GM19372 (cell line): ENCODE data around the gene NAT8L.

Experiments
- ATAC-seq: cut with Tn5 transposase; IDR thresholded peaks from one replicate; pipeline ENCODE4 v1.9.1; 2021; ENCODE audit warnings: mild to moderate bottlenecking, low read depth, moderate library complexity; ENCODE audit not compliant: unreplicated experiment

NAT8L gene

DNA sequence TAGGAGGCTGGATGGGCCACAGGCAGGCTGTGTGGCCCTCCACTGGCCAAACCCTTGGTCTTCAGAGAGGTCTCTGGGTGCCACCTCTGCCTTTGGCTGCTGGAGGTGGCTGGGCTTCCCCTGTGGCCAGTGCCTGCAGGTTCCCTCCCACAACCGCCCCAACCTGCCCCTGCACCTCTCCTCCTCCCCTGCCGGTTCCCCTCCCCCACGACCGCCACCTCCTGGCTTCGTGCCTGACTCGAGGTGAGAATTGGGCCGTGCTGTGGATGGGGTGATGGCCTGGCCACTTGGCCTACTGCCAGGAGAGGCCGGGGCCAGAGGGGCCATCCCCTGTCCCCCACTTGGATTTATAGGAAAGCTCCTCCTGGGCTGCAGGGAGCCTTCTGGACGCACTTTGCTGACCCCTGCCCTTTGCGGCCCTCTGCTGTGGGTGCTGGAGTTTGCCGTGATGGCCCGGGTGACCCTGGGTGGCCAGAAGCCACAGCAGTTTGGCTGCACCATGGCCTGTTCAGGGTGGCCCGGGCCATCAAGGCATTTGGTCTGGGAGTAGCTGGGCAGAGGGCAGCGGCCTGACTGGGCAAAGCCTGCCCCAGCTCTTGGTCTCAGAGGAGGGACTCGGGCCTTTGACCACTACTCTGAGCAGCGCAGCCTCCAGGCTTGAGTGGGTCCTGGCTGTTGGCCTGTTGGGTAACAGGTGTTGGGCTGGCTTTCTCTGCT, 3.8 kb downstream of the NAT8L start:
- no peak for ATAC-seq

DNA sequence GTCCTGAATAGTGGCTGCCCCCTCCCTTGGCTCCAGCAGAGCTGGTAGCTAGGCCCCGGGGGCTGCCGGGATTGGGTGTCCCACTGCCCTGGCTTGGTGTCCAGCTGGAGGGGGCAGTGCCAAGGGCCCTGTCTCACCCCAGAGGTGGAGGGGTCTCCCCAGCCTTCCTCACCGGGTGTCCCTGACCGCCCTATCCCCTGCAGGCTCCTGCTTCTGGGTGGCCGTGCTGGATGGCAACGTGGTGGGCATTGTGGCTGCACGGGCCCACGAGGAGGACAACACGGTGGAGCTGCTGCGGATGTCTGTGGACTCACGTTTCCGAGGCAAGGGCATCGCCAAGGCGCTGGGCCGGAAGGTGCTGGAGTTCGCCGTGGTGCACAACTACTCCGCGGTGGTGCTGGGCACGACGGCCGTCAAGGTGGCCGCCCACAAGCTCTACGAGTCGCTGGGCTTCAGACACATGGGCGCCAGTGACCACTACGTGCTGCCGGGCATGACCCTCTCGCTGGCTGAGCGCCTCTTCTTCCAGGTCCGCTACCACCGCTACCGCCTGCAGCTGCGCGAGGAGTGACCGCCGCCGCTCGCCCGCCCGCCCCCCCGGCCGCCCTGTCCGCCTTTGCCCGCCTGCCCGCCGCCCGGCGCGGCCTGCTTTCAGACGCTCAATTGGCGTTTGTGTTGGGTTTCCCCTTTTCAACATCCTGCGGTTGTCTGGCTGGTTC, 4.6 kb downstream of the NAT8L start:
- ATAC-seq, result no peak

DNA sequence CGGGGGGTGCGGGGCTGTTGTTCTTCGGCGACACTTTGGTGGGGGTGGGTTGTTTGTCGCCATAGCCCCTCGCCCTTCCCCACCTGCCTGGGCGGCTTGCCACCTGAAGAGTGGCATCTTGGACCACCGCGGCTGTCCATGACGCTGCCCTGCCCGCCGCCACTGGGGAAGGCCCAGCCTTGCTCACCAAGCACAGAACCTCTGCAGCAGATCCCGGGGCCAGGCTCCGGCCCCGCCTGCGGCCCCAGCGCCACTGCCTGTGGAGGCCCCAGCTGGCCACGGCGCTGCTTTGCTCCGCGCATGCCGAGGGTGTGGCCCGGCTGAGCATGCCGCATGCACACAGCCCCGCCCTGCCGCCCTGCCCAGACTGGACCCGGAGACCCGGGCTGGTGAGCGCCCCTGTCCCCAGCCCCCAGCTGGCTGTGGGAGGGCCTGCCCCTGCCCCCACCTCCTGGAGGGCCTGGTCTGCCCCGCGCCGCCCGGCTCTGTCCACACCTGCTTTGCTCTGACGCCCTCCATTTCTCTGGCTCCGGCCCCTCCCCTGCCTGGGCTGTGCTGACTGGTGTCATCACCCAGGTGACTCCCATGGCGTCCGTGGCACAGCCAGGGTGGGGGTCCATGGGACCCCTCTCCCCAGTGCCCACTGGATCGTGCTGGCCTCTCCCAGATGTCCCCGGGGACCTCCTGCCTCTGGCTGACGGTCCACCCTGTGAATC, 5.3 kb downstream of the NAT8L start:
- no peak for ATAC-seq

DNA sequence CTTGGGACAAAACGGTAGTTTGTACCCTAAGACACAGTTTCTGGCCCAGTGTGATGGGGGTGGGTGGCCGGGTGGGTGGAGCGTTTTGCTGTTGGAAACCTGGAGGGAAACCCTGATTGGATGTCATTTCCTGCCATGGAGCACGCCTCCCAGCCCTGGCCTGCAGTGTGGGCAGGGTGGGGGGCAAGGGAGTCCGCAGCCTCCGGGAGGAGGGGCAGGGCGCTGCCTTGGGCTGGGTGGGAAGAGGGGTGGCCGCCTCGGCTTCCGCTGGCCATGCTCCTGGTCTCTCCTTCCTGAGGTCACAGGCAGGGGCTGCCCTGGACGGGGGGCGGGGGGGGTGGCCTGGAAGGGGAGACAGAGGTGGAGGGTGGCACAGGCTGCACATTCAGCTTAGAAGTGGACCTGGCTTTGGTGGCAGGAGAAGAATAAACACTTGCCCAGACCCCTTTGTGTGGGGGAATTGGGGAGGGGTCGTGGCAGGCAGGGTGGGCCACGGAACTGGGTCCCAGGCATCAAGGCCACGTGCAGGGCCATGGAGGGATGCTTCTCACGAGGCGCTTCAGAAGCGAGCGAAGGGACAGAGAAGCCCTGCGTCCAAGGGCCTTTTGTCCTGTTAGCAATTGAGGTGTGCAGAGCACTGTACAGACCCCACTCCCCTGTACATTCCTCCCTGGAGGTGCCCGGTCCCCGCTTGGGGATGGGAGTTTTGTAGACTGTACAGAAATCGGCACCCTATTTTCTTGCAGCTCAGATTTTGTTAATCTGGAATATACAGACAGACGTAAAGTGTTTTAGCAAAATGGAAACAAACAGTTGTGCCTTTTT, 6.2 kb downstream of the NAT8L start:
- ATAC-seq, result no peak

DNA sequence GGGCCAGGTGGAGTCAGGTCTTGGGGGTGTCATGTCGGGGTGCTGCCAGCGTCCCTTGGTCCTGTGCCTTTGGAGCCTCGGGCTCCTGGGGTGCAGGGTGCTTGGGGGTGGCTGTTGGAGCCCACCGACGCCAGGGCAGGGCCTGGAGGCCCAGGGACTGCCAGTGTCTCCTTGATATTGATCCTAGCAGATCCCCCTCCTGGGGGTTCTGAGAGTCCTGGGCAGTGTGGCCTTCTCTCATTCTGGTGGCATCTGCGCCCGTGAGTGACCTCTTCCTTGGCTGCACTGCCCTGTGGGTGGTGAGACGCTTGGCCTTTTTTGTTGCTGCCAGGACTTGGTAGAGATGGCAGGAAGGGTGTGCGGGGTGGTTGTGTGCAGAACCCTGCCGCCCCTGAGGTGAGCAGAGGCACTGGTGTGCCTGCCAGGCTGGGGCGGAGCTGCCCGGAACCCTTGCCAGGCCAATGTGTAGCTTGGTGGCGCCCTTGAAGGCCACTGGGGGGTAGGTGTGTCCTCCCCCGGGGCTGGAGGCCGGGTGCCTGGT, 7.0 kb downstream of the NAT8L start:
- no peak for ATAC-seq

DNA sequence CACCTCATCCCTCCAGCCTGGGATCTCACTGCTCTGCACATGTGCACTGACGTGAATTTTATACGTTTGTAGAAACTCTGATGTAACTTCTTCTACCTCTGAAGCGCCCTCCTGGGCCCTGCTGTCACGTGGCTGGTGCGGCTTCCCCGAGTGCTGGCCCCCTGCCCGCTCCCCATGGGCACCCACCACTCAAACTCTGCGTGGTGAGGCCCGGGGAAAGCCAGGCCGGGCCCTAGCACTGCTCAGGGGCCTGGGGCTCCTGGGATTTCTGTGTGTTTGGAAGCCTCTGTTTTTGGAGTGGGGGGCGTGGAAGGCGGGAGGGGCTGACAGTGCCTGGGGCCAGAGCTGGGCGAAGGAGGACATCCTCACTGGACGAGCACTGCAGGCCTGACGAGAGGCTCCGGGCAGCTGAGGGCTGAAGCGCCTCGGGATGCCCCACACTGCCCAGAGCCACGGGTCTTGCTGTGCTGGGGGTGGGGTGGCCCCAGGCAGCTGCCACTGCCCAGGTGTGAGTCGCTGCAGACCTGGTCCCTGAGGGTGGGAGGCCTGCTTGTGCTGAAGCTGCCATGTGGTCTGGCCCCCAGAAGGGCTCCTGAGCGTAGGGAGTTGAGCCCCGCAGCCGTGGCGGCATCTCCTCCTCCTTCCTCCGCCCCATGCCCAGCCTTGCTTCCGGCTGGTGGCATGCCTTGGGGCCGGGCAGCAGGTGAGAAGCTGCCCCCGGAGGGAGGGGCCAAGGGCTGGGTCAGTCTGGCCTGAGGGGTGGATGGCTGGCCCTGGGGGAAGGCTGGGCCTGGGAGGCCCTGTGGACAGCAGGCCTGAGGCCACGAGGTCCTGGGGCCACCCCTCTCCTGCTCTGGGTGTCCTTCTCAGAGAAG, 7.7 kb downstream of the NAT8L start:
- ATAC-seq, result no peak

DNA sequence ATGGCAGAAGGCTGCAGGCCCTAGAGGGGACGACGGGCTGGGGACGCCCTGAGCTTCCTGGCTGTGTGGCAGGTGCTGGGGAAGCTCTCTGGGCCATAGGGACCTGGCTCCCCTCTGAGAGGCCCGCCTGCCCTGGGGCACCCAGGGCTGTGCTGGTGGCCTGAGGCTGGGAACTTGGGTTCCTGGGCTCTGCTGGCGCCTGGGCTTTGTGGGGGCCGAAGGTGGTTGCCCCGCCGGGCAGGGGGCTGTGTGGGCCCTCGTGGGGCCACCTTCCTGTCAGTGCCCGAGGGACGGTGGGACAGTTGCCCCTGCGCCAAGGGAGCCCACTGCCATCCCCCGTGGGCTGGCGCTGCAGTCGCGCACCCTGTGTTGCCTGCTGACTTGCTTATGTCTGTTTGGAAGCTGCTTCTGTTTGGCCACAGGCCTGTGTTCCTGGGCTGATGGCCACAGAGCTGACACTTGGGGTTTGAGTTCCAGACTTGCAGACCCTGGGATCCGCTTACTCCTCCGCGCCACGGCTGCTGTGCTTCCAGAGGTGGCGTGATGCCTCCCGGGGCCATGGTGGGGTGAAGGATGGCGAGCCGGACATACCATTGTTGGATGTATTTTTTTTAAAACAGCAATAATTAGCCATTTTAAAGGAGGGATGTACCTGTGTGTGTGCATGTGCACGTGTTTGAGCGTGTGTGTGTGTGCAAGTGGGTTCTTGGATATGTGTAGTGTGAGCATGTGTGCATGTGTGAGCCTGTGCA, 8.5 kb downstream of the NAT8L start:
- no peak for ATAC-seq

DNA sequence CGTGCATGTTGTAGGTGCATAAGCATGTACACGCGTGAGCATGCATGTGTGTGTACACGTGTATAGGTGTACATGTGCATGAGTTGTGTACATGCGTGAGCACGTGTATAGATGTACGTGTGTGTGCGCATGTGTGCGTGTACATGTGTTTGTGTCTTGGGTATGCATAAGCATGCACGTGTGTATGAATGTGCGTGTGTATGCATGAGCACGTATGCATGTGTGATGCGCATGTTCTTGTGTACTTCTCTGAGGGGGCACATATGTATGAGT, 9.0 kb downstream of the NAT8L start:
- no peak for ATAC-seq

DNA sequence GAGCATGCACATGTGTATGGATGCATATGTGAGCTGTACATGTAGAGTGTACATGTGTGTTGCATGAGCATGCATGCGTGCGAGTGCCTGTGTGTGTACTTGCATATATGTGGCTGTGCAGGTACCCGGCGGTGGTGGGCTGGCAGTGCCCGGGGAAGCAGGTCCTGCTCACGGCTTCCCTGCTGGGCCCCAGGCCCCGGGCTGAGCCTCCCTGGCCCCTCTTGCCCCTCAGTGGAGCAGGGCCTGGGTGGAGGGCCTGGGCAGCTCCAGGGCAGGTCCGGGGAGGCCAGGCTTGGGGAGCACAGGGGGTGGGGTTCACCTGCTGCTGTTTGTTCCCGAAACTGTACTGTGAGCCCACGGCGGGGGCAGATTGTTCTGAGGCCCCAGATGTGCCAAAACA, 9.4 kb downstream of the NAT8L start:
- no peak for ATAC-seq

DNA sequence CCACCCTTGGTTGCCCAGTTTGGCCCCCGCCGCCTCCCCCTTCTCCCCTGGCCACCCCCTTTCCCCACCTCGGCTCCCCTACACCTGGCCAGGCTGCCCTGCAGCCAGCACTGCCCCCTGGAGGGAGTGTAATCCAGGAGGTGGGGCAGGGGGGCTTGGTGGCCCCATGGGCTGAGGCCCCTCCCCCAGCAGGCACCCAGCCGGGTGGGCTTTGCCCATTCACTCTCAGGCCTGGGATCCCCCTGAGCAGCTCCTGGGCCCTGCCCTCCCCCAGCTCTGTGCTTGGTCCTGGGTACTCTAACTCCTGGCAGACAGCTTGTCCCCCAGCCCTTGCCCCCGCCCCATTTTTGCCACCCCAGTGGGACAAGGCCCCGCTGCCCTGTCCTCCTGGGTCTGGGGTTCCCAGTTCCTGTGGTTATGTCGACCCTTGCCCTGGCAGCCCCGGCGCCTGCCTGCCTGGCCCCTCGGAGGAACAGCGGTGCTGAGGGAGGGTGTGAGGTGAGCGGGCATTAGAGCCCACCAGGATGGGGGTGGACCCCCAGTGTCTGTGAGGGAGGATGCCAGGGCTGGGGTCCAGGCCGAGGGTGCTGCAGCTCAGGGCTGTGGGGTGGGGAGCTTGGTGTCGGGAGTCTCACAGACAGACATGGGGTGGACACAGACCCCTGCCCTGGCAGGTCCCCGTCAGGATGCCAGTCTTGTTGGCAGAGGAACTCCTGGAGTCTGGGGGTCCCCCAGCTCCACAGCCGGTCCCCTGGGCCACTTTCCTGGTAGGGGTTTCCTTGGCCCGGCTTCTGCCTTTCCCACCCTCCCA, 10.2 kb downstream of the NAT8L start:
- ATAC-seq, result no peak

DNA sequence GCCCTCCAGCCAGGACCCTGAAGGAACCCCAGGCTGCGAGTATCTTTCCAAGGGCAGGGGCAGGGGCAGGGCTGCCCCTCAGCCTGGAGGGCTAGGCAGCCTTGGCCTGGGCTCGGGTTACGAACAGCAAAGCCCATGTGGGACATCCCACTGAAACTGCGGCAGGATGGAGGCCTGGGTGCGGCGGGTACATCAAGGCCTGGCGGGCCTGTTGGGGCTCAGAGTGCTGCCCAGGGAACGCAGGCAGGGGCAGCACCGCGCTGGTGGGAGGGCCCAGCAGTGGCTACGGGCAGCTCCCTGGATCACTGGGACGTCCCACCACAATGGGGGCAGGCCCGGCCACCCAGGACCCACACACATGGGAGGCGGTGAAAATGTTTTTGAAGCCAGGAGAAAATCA, 10.9 kb downstream of the NAT8L start:
- no peak for ATAC-seq

DNA sequence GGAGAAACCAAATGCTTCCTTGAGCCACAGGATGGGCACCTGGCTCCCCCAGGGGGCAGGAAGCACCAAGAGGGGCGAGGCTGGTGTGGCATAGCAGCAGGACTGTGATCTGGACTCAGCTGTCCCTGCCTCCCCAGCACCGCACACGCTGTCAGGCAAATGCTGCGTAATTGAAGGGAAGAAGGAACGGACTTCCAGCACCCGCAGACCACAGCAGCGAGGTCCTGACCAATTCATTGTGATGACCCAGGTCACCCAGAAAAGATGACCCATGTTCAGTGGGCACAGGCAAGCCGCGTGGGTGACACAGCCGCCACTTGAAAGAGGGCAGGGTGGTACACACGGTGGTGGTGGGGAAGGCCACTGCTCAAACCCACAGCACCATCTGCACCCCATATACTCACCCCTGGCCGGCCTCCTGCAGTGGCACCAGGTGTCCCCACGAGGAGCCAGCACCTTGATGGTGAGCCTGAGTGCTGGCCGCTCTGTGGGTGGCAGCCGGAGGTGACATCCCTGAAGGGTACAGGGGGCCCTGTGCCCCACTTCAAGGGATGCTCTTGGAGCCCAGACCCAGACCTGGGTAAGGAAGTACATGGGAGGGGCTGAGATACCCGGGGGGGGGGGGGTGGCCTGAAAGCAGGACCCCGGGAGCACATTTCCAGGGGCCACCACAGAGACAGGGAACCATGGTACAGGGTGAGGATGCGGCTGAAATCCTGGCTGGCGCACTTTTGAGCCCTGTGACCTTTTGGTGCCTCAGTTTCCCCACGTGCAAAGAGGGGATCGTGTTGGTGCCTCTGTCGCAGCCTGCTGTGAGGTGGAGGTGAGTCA, 11.5 kb downstream of the NAT8L start:
- no peak for ATAC-seq

DNA sequence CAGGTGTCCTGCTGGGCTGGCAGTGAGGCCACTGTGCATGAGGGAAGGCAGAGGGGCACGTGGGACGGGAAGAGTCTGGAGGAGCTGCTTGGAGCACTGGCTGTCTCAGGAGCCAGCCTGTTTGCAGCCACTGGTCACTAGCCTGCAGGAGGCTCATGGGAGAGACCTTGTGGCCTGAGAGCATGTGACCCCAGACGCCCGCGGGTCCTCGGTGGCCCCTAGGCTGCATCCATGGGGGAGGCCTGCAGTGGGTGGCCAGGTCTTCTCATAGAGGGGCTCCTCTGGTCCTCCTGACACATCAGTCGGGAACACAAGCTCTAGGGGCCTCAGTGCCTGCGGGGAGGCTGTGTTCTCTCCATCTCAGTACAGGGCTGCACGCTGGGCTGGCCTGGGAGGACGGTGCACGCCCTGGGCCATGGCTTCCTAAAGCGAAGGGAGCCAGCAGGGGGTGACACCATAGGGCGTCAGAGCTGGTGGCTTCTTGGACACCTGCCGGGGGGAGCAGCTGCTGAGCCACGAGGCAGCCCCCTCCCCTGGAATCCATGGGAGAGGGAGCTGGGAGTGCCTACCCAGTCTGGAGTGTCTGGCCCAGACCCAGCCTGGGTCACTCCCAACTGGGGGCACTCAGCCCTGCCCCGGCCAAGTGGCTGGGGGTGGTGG, 12.3 kb downstream of the NAT8L start:
- no peak for ATAC-seq

DNA sequence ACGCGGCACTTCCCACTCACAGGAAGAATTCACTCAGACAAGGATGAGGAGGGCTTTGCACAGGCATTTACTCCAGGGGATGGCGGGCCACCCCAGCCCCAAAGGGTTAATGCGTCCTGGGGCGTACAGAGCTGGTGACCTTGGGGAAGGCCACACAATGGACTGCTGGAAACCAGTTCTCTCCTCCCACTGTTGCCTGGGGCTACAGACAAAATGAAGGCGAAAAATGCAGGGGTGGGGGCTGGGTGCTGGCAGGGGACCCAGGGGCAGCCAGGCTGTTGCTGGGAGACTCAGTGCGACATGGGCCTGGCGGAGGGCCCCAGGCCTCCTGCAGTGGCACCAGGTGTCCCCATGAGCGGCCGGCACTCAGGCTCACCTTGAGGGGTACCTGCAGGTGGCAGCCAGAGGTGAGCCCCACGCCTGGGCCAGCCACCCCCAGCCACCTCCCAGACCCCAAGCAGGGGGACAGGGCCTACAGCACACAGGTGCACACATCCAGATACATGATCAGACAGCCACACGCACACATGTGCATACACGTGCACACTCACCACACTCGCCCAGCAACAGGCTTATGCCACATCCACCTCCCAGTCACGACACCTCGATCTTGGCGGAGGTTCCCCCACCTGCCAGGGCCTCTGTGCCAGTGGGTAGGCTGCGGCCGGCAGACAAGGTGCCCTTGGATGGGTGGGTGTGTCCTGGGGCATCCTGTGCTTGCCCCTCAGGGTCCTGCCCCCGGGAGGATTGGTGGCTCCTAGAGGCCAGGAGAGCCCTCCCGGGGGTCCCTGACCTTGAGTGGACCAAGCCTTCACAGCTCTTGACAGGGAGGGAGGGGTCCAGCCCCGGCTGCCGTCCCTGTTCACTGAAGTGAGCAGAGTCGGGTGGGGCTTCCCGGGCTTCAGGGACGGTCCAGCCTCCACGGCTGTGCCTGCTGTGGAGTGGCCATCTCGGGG, 13.1 kb downstream of the NAT8L start:
- ATAC-seq, result no peak

DNA sequence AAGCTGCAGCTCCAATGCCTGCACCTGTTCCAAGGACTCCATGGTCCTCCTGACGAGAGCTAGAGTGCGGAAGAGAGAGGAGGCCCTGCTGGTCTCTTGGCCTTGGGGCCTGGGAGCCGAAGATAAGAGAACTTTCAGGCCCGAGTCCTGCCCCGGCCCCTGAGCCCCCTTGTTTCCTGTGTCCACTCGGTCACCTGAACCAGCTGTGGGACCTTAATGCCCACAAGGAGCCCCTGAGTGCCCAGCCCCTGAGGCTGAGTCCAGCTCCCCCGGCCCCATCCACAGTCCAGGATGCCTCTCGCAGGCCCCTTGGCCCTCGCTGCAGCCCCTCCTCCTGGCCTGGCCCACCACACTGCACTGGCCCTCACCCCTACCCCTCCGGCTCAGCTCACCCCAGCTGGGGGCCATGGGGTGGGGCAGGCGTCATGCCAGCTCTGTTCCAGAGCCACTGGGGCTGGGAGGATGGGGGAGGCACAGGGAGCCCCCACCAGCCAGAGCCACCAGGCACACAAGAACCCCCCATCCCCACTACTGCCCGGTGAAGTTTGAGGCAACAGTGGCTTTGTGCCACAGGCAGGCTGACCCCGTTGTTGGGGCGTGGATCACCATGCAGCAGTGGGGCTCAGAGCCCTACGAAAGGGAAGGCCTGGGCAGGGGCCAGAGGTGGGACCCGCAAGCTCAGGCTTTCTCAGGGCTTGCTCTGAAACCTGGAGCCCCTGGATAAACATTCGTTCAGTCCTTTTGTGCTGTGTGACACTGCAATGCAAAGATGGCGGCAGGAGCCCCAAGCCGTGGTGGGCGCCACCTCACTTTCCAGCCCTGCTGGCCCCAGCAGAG, 14.1 kb downstream of the NAT8L start:
- ATAC-seq, result no peak
